GM12872 (cell line): ENCODE measurements around the gene ENTPD8.

Experiments used
- TF ChIP-seq, protein P1 (sequence below): IDR thresholded peaks from 3 replicates; pipeline ENCODE4 v1.5.1; 2011; ENCODE audit warnings: low read depth, mild to moderate bottlenecking, low read length, moderate library complexity; ENCODE audit not compliant: insufficient read depth

The ENTPD8 gene

DNA sequence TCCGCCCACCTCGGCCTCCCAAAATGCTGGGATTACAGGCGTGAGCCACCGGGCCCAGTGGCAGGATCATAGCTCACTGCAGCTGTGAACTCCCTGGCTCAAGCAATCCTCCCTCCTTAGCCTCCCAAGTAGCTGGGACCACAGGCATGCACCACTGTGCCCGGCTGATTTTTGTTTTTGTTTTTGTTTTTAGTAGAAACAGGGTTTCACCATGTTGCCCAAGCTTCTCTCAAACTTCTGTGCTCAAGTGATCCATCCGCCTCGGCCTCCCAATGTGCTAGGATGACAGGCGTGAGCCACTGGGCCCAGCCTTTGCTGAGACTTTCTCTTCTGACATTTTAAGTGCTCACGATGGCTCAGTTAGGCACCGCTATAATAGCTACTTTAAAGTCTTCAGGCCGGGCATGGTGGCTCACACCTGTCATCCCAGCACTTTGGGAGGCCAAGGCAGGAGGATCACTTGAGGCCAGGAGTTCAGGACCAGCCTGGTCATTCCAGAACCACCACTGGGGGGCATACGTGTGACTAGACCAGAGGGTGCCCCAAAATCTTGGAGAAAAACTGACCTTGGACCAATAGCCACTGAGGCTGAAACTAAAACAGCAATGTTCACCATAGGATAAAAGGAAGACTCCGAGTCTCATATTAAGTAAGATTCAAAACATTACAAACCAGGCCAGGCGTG is 3.1 kb upstream of the ENTPD8 start:
- TF ChIP-seq, protein P1, sequence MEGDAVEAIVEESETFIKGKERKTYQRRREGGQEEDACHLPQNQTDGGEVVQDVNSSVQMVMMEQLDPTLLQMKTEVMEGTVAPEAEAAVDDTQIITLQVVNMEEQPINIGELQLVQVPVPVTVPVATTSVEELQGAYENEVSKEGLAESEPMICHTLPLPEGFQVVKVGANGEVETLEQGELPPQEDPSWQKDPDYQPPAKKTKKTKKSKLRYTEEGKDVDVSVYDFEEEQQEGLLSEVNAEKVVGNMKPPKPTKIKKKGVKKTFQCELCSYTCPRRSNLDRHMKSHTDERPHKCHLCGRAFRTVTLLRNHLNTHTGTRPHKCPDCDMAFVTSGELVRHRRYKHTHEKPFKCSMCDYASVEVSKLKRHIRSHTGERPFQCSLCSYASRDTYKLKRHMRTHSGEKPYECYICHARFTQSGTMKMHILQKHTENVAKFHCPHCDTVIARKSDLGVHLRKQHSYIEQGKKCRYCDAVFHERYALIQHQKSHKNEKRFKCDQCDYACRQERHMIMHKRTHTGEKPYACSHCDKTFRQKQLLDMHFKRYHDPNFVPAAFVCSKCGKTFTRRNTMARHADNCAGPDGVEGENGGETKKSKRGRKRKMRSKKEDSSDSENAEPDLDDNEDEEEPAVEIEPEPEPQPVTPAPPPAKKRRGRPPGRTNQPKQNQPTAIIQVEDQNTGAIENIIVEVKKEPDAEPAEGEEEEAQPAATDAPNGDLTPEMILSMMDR, result peak; percentile 21; the same call in 2 of the 3 replicates

DNA sequence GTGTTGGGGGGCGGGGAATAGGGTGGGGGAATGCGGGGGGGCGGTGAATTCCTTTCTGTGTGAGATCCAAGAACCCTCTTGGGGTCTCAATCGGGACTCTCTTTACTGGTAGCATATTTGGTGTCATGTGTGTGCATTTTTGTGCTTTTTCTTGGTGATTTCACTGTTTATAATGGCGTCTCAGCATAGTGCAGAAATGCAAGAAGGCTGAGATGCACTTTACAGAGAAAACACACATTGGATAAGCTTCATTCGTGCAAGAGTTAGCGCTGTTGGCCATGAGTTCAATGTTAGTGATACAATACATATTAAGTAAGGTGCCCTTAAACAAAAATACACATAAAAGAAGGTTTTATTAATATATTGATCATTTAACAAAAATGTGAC is 771 bp upstream of the ENTPD8 start:
- TF ChIP-seq, protein P1, result no peak

DNA sequence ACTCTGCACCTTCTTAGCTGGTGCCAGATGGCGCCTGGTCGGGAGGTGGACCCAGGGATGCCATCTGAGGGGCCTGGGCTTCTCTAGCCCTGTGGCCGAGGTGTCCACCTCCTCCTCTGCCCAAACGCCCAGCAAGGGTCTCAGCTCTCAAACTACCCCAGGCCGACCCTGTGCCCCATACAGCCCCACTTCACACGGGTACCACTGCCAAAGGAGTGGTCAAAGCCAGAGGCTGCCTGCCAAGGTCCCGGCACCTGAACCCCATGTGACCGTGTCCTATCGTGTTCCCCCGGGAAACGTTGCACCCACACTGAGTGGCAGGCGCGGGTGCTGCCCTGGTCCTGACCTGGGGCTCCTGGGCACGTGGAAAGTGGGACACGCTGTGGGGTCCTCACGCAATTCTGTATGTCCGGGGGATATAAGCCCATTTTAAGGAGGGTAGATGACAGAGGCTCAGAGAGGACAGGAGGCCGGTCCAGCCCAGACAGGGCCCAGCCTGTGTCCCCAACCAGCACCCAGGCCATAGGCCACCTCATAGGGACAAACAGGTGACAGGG is 1.9 kb downstream of the ENTPD8 start:
- TF ChIP-seq, protein P1, result no peak

DNA sequence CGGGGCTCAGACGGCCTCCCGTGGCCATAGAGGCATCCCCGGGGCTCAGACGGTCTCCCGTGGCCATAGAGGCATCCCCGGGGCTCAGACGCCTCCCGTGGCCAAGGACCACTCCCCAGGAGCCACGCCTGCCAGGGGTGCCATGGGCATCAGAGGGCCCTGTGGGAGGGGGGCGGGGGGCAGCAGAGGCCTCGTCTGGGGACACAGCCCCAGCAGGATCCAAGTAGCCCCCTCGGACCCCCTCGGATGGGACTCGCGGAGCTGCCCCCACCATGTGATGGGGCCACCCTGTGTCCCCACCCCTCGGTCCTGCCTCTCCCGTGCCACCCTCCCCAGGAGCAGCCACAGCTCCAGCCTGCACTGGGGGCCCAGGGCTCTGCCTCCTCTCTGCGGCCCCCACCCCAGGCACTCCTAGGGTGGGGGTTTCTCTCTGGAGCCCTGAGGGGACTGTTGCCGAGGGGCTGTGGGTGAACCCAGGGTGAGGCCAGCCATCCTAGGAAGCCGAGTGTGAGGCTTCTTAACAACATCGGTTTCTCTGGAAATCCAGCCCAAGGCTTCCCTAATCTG is 2.5 kb downstream of the ENTPD8 start:
- TF ChIP-seq, protein P1, result no peak

DNA sequence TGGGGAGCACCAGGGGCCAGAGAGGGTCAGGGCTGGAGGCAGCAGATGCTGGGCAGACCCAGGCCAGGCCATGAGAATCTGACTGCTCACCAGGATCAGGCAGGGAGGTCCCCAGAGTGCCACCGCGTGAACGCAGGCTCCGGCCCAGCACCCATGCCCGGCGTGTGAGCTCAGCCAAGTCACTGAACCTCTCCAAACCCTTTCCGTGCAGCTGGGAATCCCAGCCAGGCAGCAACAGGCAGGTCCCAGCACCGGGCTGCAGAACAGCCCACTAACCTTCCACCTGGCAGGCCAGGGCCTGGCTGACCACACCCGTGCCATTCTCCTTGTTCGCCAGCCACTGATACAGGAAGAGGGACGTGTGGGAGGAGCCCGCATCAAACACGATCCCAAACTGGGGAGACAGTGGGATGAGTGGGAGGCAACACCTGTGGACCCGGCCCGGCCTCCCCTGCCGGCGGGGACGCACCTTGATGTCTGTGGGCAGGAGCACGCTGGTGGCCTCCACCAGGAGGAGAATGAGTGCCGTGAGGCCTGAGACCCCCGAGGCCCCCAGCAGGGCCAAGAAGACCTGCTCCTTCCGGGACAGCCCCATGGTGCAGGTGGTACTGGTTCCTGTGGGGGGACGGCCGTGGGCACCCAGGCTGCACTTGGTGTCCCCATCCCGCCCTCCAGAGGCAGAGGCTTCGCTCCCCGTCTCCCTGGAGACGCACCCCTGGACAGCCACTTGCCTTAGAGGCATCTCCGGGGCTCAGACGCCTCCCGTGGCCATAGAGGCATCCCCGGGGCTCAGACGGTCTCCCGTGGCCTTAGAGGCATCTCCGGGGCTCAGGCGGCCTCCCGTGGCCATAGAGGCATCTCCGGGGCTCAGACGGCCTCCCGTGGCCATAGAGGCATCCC is 3.2 kb downstream of the ENTPD8 start:
- TF ChIP-seq, protein P1, result no peak

DNA sequence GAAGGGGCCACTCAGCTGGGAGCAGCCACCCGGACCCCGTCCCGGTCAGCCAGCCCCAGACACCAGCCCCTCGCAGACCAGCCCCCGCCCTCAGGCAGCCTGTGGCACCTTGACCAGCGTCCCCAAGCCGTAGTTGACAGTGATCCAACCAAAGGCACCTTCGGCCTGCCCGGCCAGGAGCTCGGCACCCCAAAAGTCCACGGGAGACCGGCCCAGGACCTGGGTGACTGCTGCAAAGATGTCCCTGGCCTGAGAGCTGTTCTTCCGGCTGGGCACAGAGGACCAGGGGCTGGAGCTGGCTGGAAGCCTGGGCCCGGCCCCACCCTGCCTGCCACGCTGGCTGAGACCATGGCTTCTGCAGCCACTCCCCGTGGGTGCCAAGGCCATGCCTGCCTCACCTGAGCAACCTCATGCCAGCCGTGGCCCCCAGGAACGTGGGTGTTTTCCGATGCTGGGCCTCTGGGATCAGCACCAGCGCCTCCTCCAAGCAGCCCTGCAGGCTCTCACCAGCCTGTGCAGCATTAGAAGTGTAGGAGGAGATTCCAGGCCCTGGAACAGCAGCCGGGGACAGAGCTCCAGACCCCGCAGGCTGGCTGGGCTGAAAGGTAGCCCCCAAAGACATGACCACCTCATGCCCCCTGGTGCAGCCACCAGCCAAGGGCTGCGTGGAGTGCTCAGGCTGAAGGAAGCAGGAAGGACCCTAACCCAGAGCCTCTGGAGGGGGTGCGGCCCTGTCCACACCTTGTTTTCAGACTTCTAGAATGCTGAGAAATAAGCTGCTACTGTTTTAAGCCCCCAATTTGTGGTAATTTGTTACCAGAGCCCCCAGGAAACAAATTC is 4.2 kb downstream of the ENTPD8 start:
- TF ChIP-seq, protein P1, result no peak
